HG02938 (cell line): ENCODE data around the gene DNAAF2.
A peak's percentile ranks its signal among the peaks of the same experiment; 100 is the strongest.
"Not testable (repeated sequence)": the region's sequence is repeated elsewhere in the genome, so short reads cannot be mapped to it uniquely, and the experiment has no call there.

Source experiments
- ATAC-seq: cut with Tn5 transposase; IDR thresholded peaks from one replicate; pipeline ENCODE4 v1.9.1; 2021; ENCODE audit warnings: mild to moderate bottlenecking, moderate library complexity; ENCODE audit not compliant: unreplicated experiment

The DNAAF2 gene

GRCh38 chr14:49634547-49635334, at the start of gene DNAAF2:
DNAAF2 (minus strand) TSS chr14:49635244; CDS start chr14:49635149, 95 bp downstream.
- ATAC-seq, result peak; percentile 28

- ATAC-seq, result no peak
These were observed 44.2 kb upstream of the DNAAF2 start for GRCh38 chr14:49679271-49679670.

GRCh38 chr14:49677643-49678042, 42.6 kb upstream of the DNAAF2 start:
- no peak for ATAC-seq

- ATAC-seq, result no peak
These were observed 38.5 kb upstream of the DNAAF2 start for GRCh38 chr14:49673586-49673985.

- ATAC-seq, result no peak
These were observed 35.4 kb upstream of the DNAAF2 start for GRCh38 chr14:49670475-49670874.

GRCh38 chr14:49659526-49660455, 24.7 kb upstream of the DNAAF2 start:
- ATAC-seq, result no peak

GRCh38 chr14:49657500-49657899, 22.5 kb upstream of the DNAAF2 start:
- not testable (repeated sequence) for ATAC-seq

GRCh38 chr14:49654511-49654910, 19.5 kb upstream of the DNAAF2 start:
- ATAC-seq, result no peak

- no peak for ATAC-seq
These were observed 18.5 kb upstream of the DNAAF2 start for GRCh38 chr14:49653508-49653907.

- ATAC-seq, result no peak
These were observed 7.1 kb upstream of the DNAAF2 start for GRCh38 chr14:49642163-49642562.

GRCh38 chr14:49641697-49642129, 6.7 kb upstream of the DNAAF2 start:
- no peak for ATAC-seq

- no peak for ATAC-seq
These were observed 5.7 kb upstream of the DNAAF2 start for GRCh38 chr14:49640540-49641417.

- ATAC-seq, result no peak
These were observed 2.6 kb upstream of the DNAAF2 start for GRCh38 chr14:49637534-49638078.

- ATAC-seq, result no peak
These were observed 1.8 kb upstream of the DNAAF2 start for GRCh38 chr14:49636866-49637265.

- peak; percentile 69 for ATAC-seq
These were observed 1.2 kb downstream of the DNAAF2 start for GRCh38 chr14:49633640-49634546.

- no peak for ATAC-seq
These were observed 10.9 kb downstream of the DNAAF2 start for GRCh38 chr14:49623941-49624839.

- ATAC-seq, result no peak
These were observed 11.7 kb downstream of the DNAAF2 start for GRCh38 chr14:49623387-49623786.

GRCh38 chr14:49622022-49622607, 12.9 kb downstream of the DNAAF2 start:
- no peak for ATAC-seq
